DND-41 (cell line): ENCODE measurements around the gene RFFL.

Source experiments
- EZH2 ChIP-seq: IDR thresholded peaks from 3 replicates; pipeline ENCODE4 v1.6.1; 2012; ENCODE audit warnings: borderline replicate concordance, low read depth, mild to moderate bottlenecking, moderate library complexity, low read length, inconsistent platforms; ENCODE audit not compliant: severe bottlenecking
- TF ChIP-seq, protein P1 (sequence below): IDR thresholded peaks from 2 replicates; pipeline ENCODE4 v1.5.1; 2012; ENCODE audit warnings: borderline replicate concordance, low read length, moderate library complexity, mild to moderate bottlenecking; ENCODE audit not compliant: poor library complexity, severe bottlenecking; ENCODE audit errors: extremely low read depth

DNA sequence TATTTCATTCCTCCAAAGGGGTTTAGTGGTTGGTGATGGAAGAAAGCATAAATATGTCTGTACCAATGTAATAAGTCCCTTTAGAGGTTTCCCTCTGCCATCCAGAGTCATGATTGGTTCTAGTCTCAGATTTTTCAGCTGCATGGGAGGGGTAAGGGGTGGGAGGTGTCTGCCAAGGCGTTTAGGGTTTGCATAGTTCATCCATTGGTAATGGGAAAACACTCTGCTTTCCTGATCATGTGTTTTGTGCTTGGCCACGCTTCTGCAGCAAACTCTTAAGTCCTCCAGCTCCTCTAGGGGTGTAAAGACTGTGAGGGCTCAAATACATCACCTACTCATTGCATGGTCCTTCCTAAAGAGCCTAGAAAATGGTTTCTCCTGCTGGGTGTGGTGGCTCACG lies 53.4 kb downstream of the RFFL start:
- TF ChIP-seq, protein P1, sequence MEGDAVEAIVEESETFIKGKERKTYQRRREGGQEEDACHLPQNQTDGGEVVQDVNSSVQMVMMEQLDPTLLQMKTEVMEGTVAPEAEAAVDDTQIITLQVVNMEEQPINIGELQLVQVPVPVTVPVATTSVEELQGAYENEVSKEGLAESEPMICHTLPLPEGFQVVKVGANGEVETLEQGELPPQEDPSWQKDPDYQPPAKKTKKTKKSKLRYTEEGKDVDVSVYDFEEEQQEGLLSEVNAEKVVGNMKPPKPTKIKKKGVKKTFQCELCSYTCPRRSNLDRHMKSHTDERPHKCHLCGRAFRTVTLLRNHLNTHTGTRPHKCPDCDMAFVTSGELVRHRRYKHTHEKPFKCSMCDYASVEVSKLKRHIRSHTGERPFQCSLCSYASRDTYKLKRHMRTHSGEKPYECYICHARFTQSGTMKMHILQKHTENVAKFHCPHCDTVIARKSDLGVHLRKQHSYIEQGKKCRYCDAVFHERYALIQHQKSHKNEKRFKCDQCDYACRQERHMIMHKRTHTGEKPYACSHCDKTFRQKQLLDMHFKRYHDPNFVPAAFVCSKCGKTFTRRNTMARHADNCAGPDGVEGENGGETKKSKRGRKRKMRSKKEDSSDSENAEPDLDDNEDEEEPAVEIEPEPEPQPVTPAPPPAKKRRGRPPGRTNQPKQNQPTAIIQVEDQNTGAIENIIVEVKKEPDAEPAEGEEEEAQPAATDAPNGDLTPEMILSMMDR = no peak
- no peak for TF ChIP-seq EZH2
